Dermis blood vessel endothelial cell (primary cell): Measurements from ENCODE around the gene PHETA1. TPM values are rescaled to one million over a fixed set of nuclear protein-coding genes. Genes with fewer than 3 reads are reported as not detected.
A peak's percentile ranks its signal among the peaks of the same experiment; 100 is the strongest.
"Not testable (repeated sequence)": the region's sequence is repeated elsewhere in the genome, so short reads cannot be mapped to it uniquely, and the experiment has no call there.

Experiments
- DNase-seq: peaks from one replicate; pipeline ENCODE4 v3.0.0; 2010
- total RNA-seq: library from RNA; depleted of rRNA; stranded (reverse); fragments of >200 nt; gene quantifications from 2 replicates; pipeline ENCODE4 v1.2.3, GENCODE V29; 2014

PHETA1 gene
- total RNA-seq, 1 donor from 2014 or later, result 9.7 TPM

GRCh38 chr12:111349101-111349747 lies 19.7 kb downstream of the PHETA1 start:
- DNase-seq, result no peak

- no peak for DNase-seq
Observed at GRCh38 chr12:111347891-111348644, 20.8 kb downstream of the PHETA1 start.

GRCh38 chr12:111344254-111344875 lies 24.5 kb downstream of the PHETA1 start:
- DNase-seq, result no peak

- DNase-seq, result no peak
Observed at GRCh38 chr12:111343181-111343580, 25.7 kb downstream of the PHETA1 start.

- DNase-seq, result no peak
Observed at GRCh38 chr12:111342376-111342775, 26.5 kb downstream of the PHETA1 start.

DNA sequence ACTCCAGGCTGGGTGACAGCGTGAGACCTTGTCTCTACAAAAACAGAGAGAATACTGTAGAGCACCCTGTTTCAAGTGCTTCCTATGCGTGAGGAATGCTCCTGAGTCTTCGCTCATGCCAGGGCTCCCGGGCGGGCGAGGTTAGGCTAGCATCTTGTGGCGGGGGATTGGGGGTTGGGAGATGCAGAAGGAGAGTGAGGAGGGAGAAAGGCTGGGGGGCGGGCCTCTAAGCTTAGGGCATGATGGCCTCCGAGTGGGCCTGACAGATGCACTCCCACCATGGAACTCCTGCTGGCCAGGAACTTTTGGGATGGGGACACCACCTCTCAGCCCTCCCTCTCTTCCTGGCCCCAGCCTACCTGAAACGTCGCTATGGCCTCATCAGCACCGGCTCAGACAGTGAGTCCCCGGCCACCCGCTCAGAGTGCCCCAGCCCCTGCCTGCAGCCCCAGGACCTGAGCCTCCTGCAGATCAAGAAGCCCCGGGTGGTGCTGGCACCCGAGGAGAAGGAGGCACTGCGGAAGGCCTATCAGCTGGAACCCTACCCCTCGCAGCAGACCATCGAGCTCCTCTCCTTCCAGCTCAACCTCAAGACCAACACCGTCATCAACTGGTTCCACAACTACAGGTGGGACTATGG lies 27.3 kb downstream of the PHETA1 start:
- no peak for DNase-seq

DNA sequence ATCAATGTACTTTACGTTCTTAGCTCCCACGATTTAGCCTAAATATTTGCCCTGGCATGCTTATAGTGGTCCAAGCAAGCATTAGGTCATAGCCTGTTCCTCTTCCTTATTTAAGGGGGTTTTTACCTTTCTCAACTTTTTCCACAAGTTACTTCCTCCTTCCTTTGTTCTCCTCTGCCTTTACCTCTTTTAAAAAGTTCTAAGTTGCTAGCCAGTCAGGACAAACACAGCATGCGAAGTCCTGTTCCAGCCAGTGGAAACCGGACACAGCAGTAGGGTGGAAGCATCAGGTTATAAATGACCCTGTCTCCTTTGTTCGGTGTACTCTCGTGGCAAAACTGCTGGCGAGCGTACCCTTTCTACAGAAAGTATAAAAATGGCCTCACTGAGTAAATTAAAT lies 28.2 kb downstream of the PHETA1 start:
- DNase-seq, result not testable (repeated sequence)

- no peak for DNase-seq
Observed at GRCh38 chr12:111340231-111340630, 28.7 kb downstream of the PHETA1 start.

DNA sequence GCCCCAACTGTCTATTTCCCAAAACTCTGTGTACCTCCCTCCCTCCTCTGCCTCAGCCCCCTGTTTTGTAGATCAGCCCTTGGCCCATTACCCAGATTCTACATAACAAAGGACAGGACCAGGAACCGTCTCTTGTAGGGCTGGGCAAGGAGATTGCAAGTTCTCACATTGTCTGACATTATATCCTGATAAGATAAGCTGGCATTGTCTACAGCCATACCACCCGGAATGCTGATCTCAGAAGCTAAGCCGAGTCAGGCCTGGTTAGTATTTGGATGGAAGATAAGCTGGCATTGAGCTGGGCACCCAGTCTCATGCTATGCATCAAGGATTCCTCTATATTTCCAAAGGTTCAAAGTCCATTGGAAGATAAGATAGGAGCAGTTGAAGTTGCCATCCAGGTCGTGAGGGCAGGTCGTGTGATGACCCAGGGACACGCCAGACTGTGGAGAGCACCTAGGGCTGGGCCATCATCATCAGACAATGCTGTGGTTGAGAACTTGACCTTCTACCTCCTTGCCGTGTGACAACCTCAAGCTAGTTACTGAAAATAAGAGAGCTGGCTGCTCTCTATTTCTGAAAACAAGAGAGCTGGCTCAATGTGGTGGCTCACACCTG lies 29.5 kb downstream of the PHETA1 start:
- no peak for DNase-seq

GRCh38 chr12:111338096-111338495 lies 30.8 kb downstream of the PHETA1 start:
- no peak for DNase-seq

DNA sequence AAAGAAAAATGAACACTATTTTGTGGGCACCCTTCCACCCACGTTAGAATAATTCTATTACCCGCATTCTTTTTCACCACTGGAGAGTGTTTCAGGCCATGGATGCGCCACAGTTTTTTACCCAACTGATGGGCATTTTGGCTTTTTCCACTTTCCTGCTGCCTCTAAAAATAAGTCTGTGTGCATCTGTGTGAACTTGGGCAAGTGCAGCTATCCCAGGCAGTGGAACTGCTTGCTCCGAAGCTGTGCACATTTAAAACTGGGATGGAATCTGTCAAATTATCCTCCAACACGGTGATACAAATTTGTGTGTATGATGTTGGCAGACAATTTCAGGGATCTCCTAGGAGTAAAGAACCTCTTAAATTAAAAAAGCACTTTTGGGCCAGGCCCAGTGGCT lies 31.5 kb downstream of the PHETA1 start:
- DNase-seq, result no peak

DNA sequence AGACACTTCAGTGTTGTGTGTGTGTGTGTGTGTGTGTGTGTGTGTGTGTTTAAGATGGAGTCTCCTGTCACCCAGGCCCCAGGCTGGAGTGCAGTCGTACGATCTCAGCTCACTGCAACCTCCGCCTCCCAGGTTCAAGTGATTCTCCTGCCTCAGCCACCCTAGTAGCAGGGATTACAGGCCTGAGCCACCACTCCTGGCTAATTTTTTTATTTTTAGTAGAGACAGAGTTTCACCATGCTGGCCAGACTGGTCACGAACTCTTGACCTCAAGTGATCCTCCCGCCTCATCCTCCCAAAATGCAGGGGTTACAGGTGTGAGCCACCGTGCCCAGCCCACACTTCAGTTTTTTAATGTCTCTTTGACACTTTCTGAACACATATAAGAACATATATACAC lies 32.5 kb downstream of the PHETA1 start:
- DNase-seq, result not testable (repeated sequence)

GRCh38 chr12:111335811-111336210 lies 33.1 kb downstream of the PHETA1 start:
- DNase-seq, result peak; percentile 14

DNA sequence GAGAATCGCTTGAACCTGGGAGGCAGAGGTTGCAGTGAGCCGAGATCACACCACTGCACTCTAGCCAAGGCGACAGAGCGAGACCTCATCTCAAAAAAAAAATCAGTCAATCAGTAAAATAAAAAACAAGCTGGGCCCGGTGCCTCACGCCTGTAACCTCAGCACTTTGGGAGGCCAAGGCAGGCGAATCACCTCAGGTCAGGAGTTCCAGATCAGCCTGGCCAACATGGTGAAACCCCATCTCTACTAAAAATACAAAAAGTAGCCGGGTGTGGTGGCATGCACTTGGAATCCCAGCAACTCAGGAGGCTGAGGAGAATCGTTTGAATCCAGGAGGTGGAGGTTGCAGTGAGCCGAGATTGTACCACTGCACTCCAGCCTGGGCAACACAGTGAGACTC lies 33.6 kb downstream of the PHETA1 start:
- DNase-seq, result not testable (repeated sequence)

- DNase-seq, result no peak
Observed at GRCh38 chr12:111334393-111334915, 34.4 kb downstream of the PHETA1 start.

DNA sequence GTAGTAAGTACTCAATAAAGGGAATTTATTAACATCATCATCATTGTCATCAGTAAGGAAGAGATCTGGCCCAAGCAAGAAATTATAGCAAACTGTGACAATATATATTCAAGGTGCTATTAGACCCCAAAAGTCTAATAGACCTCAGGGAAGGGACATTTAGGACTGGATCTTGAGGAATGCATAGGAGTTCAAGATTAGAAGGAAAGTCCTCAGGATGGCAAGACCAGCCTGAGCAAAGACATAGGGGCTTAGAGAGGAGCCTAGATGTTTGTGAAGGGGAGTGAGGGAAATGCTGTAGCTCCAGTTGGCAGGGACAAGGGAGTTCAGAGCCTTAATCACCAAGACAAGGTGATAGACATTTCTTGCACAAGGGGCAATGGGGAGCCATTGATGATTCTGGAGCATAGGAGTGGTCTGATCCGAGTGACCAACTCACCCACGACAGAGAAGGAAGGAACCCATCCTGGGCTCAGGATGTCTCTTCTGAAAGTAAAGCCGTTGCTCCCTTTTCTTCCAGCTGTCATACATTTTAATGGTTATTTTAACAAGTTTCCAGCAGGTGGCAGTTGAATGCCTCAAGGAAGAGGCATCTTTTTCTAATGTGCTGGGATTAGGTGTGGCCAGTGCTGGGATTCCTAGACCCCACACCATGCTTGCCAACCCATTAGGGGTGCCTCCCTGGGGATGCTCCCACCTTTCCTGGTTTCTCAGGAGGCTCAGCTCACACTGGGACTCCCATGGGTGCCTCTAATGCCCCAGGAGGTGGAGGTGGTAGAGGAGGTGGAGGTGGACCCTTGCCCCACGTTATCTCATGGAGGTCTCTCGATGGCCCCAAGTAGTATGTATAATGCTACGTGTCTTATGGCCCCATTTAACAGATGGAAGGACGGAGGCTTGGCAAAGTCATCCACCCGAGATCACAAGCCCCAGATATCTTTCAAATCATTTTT lies 37.8 kb downstream of the PHETA1 start:
- DNase-seq, result peak; percentile 73

- DNase-seq, result no peak
Observed at GRCh38 chr12:111328138-111328537, 40.8 kb downstream of the PHETA1 start.

DNA sequence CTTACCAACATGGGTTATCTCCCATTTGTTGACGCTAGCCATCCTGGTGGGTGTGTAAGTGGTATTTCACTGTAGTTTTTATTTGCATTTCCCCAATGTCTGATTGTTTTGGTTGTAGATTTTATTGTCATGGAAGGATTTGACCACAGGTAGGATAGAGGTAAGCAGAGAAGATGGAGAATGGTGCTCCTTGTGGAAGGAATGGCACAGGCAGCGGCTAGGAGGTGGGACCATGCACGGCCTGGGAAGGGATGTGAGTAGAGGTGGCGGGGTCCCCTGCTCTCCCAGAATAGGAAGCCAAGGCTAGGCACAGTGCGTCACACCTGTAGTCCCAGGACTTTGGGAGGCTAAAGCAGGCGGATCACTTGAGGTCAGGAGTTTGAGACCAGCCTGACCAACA lies 41.4 kb downstream of the PHETA1 start:
- DNase-seq, result no peak

- DNase-seq, result no peak
Observed at GRCh38 chr12:111322336-111323250, 46.3 kb downstream of the PHETA1 start.

GRCh38 chr12:111321317-111321716 lies 47.6 kb downstream of the PHETA1 start:
- no peak for DNase-seq
